ENCODE data around the gene ZMYND11. TPM values are rescaled to one million over a fixed set of nuclear protein-coding genes. Genes with fewer than 3 reads are reported as not detected.
"Not testable (repeated sequence)": the region's sequence is repeated elsewhere in the genome, so short reads cannot be mapped to it uniquely, and the experiment has no call there.

The ZMYND11 gene
- total RNA-seq, 4 donors from 2014 or later, result 28.9 to 132 (median 37.2) TPM

GRCh38 chr10:299512-299911 lies 164.3 kb downstream of the ZMYND11 start:
- DNase-seq, result no peak
- no peak overlapping the region for H3K4me3 ChIP-seq
- peaks cover 0 to 4% (median 0%) of the 10 kb centered on the region in 3 donors for H3K36me3 ChIP-seq
- H3K27ac ChIP-seq, result peak overlapping the region in 1 of 4 donors; percentile 60
- no peaks in the 10 kb centered on the region for H3K9me3 ChIP-seq
- H3K4me1 ChIP-seq, result no peaks in the 10 kb centered on the region
- TF ChIP-seq, protein P1, sequence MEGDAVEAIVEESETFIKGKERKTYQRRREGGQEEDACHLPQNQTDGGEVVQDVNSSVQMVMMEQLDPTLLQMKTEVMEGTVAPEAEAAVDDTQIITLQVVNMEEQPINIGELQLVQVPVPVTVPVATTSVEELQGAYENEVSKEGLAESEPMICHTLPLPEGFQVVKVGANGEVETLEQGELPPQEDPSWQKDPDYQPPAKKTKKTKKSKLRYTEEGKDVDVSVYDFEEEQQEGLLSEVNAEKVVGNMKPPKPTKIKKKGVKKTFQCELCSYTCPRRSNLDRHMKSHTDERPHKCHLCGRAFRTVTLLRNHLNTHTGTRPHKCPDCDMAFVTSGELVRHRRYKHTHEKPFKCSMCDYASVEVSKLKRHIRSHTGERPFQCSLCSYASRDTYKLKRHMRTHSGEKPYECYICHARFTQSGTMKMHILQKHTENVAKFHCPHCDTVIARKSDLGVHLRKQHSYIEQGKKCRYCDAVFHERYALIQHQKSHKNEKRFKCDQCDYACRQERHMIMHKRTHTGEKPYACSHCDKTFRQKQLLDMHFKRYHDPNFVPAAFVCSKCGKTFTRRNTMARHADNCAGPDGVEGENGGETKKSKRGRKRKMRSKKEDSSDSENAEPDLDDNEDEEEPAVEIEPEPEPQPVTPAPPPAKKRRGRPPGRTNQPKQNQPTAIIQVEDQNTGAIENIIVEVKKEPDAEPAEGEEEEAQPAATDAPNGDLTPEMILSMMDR (IDR thresholded peaks at IDR 0.05), result no peak
- no peak for TF ChIP-seq POLR2A (IDR thresholded peaks at IDR 0.05)
- H3K27me3 ChIP-seq, result no peaks in the 10 kb centered on the region

GRCh38 chr10:299969-300368 lies 164.7 kb downstream of the ZMYND11 start:
- TF ChIP-seq POLR2A (IDR thresholded peaks at IDR 0.05), result no peak
- TF ChIP-seq, protein P1 (IDR thresholded peaks at IDR 0.05), result no peak
- Histone ChIP-seq H3K9me3 (no peaks in the 10 kb centered on the region), H3K27ac (peak overlapping the region in 1 of 4 donors; percentile 60), H3K4me3 (no peak overlapping the region), H3K36me3 (peaks cover 0 to 4% (median 0%) of the 10 kb centered on the region in 3 donors), H3K4me1 (no peaks in the 10 kb centered on the region), H3K27me3 (no peaks in the 10 kb centered on the region)
- DNase-seq, result no peak

DNA sequence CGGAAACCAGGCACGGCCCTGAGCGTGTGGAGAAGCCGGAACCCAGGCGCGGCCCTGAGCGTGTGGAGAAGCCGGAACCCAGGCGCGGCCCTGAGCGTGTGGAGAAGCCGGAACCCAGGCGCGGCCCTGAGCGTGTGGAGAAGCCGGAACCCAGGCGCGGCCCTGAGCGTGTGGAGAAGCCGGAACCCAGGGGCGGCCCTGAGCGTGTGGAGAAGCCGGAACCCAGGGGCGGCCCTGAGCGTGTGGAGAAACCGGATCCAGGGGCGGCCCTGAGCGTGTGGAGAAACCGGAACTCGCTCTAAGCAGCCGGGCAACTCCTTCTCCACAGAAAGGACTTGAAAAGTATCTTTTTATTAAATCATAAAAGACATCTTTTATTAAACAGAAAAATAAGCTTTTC lies 165.3 kb downstream of the ZMYND11 start:
- H3K4me3 ChIP-seq, H3K36me3 ChIP-seq, H3K9me3 ChIP-seq, DNase-seq, H3K4me1 ChIP-seq, H3K27me3 ChIP-seq: not testable (repeated sequence)
- peak overlapping the region in 1 of 4 donors; percentile 60 for H3K27ac ChIP-seq

DNA sequence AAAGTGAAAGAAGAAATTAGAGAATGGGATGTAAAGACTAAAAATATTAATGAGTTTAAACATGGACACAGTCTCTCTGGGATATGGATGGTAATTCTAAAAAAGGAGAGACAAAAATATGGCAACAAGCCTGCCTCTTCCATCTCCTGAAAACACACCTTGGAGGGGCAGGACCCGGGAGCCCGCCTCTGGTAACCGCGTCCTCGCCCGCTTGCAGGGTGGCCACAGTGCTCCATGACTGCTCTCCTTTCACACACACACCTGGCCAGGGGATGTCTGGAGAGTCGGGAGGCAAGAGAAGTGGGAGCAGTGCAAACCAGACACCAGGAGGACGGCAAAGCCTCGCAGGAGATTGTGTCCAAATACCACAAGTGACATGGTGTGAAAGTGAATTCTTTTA lies 166.3 kb downstream of the ZMYND11 start:
- peaks cover 0 to 5% (median 0%) of the 10 kb centered on the region in 4 donors for H3K4me1 ChIP-seq
- DNase-seq, result no peak
- H3K27me3 ChIP-seq, result no peaks in the 10 kb centered on the region
- peaks cover 0 to 4% (median 0%) of the 10 kb centered on the region in 3 donors for H3K36me3 ChIP-seq
- no peak for TF ChIP-seq POLR2A (IDR thresholded peaks at IDR 0.05)
- TF ChIP-seq, protein P1 (IDR thresholded peaks at IDR 0.05), result no peak
- H3K4me3 ChIP-seq, result no peak overlapping the region
- H3K9me3 ChIP-seq, result no peaks in the 10 kb centered on the region
- H3K27ac ChIP-seq, result no peak overlapping the region

Small RNA genes within 50 kb of the gene (small RNA-seq; reads per million reads assigned to genes)
- gene RNA5SP297 (0 reads per million in 2 donors), gene RNA5SP298 (0.96 to 1.6 reads per million in 2 donors)

Other genes with a start within 250 kb of the ZMYND11 start
- gene TUBB8, start 86.2 kb upstream of the ZMYND11 start, total RNA-seq, result not detected

All from Peyer's patch (tissue), 4 donors.